Tibial artery (tissue), 4 donors: Measurements from ENCODE around the gene PPP1R2B.

Experiments used
- DNase-seq, 2 donors: peaks; one replicate each; pipeline ENCODE4 v3.0.0-alpha.2; 2019
- H3K27ac ChIP-seq, 2 donors: fragments of 200-600 bp; sonication (generic) in 1 of 2; 1 replicate in 1 of 2; 2 replicates in 1 of 2; pipeline ENCODE4 v1.5.1; 2018 to 2019; ENCODE audit warnings: mild to moderate bottlenecking in 1 of 2
- H3K27me3 ChIP-seq, 2 donors: fragments of 200-600 bp; sonication (generic) in 1 of 2; one replicate each; pipeline versions ENCODE4 v1.5.1 to v1.6.0; 2016 to 2019
- H3K36me3 ChIP-seq, 3 donors: fragments of 200-600 bp; sonication (generic) in 2 of 3; one replicate each; pipeline ENCODE4 v1.5.1; 2016 to 2019; ENCODE audit warnings: mild to moderate bottlenecking in 2 of 3
- H3K4me1 ChIP-seq, 4 donors: fragments of 200-600 bp; sonication (generic) in 2 of 4; 1 replicate in 3 of 4; 2 replicates in 1 of 4; pipeline ENCODE4 v1.5.1; 2016 to 2019
- H3K4me3 ChIP-seq, 2 donors: fragments of 200-600 bp; sonication (generic) in 1 of 2; 1 replicate in 1 of 2; 2 replicates in 1 of 2; pipeline ENCODE4 v1.5.1; 2018 to 2019; ENCODE audit warnings: mild to moderate bottlenecking in 2 of 2
- H3K9me3 ChIP-seq, 3 donors: fragments of 200-600 bp; sonication (generic) in 1 of 3; one replicate each; pipeline ENCODE4 v1.5.1; 2016 to 2019
- CTCF ChIP-seq, 2 experiments: fragments of 200-600 bp in 1 of 2; fragments of 450-650 bp in 1 of 2; IDR thresholded peaks; one replicate each; pipeline ENCODE4 v1.5.1; 2017 to 2019; ENCODE audit warnings: antibody characterized with exemption in 2 of 2, mild to moderate bottlenecking in 1 of 2, moderate library complexity in 1 of 2
- intact Hi-C: fragments of 100-400 bp; cut with DNase I; formaldehyde crosslinking; loops from one replicate; pipeline ENCODE4 v1.15.0; 2023; ENCODE audit warnings: low total_unique reads

Gene PPP1R2B

GRCh38 chr5:156871212-156871611, 21.1 kb downstream of the PPP1R2B start:
- no peaks in the 10 kb centered on the region for H3K4me1 ChIP-seq
- TF ChIP-seq CTCF (IDR thresholded peaks at IDR 0.05), result no peak
- no peak overlapping the region for H3K4me3 ChIP-seq
- no peak overlapping the region for H3K27ac ChIP-seq
- H3K36me3 ChIP-seq, result no peaks in the 10 kb centered on the region
- peaks cover 0 to 4% (median 0%) of the 10 kb centered on the region in 3 donors for H3K9me3 ChIP-seq
- DNase-seq, result no peak
- intact Hi-C loops, result no loop called here
- H3K27me3 ChIP-seq, result no peaks in the 10 kb centered on the region

- no peak for TF ChIP-seq CTCF (IDR thresholded peaks at IDR 0.05)
- intact Hi-C loops, result no loop called here
- no peak for DNase-seq
Observed at GRCh38 chr5:156879665-156880285, 29.7 kb downstream of the PPP1R2B start.

GRCh38 chr5:156883316-156883875, 33.3 kb downstream of the PPP1R2B start:
- intact Hi-C loops, result no loop called here
- no peaks in the 10 kb centered on the region for H3K4me1 ChIP-seq

More at GRCh38 chr5:156879665-156880285, 29.7 kb downstream of the PPP1R2B start:
- H3K4me3 ChIP-seq, result no peak overlapping the region
- H3K9me3 ChIP-seq, result no peaks in the 10 kb centered on the region
- H3K27me3 ChIP-seq, result peaks cover 0 to 5% of the 10 kb centered on the region in 2 donors
- H3K36me3 ChIP-seq, result no peaks in the 10 kb centered on the region
- no peaks in the 10 kb centered on the region for H3K4me1 ChIP-seq
- no peak overlapping the region for H3K27ac ChIP-seq

GRCh38 chr5:156888520-156888919, 38.4 kb downstream of the PPP1R2B start:
- Histone ChIP-seq H3K9me3 (no peaks in the 10 kb centered on the region), H3K4me3 (no peak overlapping the region), H3K36me3 (no peaks in the 10 kb centered on the region), H3K27me3 (no peaks in the 10 kb centered on the region), H3K4me1 (no peaks in the 10 kb centered on the region), H3K27ac (no peak overlapping the region)
- DNase-seq, result no peak
- no peak for TF ChIP-seq CTCF (IDR thresholded peaks at IDR 0.05)
- intact Hi-C loops, result no loop called here

More at GRCh38 chr5:156883316-156883875, 33.3 kb downstream of the PPP1R2B start:
- Histone ChIP-seq H3K36me3 (no peaks in the 10 kb centered on the region), H3K27me3 (peaks cover 0 to 5% of the 10 kb centered on the region in 2 donors), H3K27ac (no peak overlapping the region), H3K4me3 (no peak overlapping the region), H3K9me3 (no peaks in the 10 kb centered on the region)
- TF ChIP-seq CTCF (IDR thresholded peaks at IDR 0.05), result no peak
- no peak for DNase-seq

GRCh38 chr5:156892223-156892622, 42.1 kb downstream of the PPP1R2B start:
- no peak overlapping the region for H3K4me3 ChIP-seq
- H3K27ac ChIP-seq, result no peak overlapping the region
- no peaks in the 10 kb centered on the region for H3K4me1 ChIP-seq
- intact Hi-C loops, result no loop called here
- H3K9me3 ChIP-seq, result no peaks in the 10 kb centered on the region
- TF ChIP-seq CTCF (IDR thresholded peaks at IDR 0.05), result no peak
- no peaks in the 10 kb centered on the region for H3K27me3 ChIP-seq
- no peaks in the 10 kb centered on the region for H3K36me3 ChIP-seq
- no peak for DNase-seq
